Measurements from ENCODE around the gene C6orf132. TPM values are rescaled to one million over a fixed set of nuclear protein-coding genes. Genes with fewer than 3 reads are reported as not detected.
A peak's percentile ranks its signal among the peaks of the same experiment; 100 is the strongest.

C6orf132 gene, protein sequence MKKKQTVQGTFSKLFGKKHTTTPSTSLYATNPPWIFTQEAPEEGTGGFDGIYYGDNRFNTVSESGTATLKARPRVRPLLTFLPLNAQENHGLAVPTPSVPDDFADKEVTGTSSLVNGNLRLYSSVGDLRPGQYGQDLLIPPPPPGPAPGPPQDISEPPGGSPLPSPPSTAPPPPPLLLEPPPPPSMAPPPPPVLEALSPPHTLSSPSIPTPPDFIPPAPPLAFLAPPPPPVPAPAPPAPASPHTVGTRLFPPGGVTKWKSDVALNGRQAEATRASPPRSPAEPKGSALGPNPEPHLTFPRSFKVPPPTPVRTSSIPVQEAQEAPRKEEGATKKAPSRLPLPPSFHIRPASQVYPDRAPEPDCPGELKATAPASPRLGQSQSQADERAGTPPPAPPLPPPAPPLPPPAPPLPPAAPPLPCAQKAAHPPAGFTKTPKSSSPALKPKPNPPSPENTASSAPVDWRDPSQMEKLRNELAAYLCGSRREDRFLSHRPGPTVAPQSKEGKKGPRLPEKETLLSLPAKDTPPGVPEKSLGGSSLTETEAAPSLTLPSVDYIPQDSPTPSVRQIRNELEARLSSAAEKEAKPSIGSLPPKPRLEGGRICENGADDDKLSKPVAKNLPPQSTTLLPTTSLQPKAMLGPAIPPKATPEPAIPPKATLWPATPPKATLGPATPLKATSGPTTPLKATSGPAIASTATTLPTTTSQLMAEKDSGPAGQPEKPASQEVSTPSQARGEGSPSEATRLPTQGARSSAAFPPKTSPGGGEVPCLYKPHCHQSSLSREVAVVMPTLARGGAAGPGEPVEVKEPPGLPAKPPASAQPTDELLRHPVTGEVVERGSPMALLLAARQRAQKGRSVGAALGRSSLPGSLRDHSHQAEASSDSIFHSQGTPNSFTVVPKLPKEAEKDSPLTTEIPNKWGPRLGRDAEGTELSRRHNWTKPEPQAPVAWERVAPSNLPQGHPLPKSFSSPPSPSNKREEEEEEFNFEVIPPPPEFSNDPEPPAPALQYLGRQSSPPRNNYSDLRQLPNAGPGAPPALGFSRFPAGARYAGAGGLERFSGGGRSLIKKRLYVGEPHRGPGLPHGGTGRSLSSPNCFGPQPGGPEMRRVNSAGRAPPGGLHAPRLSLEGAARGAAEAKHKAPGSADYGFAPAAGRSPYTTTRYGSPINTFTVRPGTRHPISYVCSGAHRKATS
- total RNA-seq (2013; cell fraction: nucleolus; rRNA removed) = 0.06 and 0.12 TPM in 2 replicates
- not detected in 2 replicates for total RNA-seq (2014; rRNA removed)
- not detected in 2 replicates for total RNA-seq (2014; rRNA removed; fragmentation: Illumina TruSeq; extraction: Trizol)
- total RNA-seq (2021) = 0.03 and 0.05 TPM in 2 replicates
- polyA plus RNA-seq (2011; ENCODE audit: low read depth) = not detected
- not detected in 2 replicates for polyA plus RNA-seq (2011; rRNA removed)
- polyA plus RNA-seq (2011; cell fraction: cytosol; rRNA removed) = not detected in 2 replicates
- not detected in 2 replicates for polyA plus RNA-seq (2011; cell fraction: nucleus; rRNA removed)
- polyA plus RNA-seq (2012) = 0.03 TPM in 1 of 2 replicates, not detected in the other
- polyA plus RNA-seq (2014; fragmentation: Illumina TruSeq; extraction: Trizol) = not detected in 2 replicates
- not detected for polyA plus RNA-seq (2014; fragmentation: Nextera tagmentation; extraction: Ambion mirVana)
- 0.04 TPM in 1 of 2 replicates, not detected in the other for polyA plus RNA-seq (2014; rRNA removed)
- not detected for polyA plus RNA-seq (2016; fragmentation: Nextera tagmentation; extraction: Ambion mirVana)
- not detected in 2 replicates for polyA minus RNA-seq (2011; rRNA and poly(A)+ RNA removed)
- polyA minus RNA-seq (2011; cell fraction: cytosol; rRNA and poly(A)+ RNA removed) = not detected in 2 replicates
- not detected in 2 replicates for polyA minus RNA-seq (2011; cell fraction: nucleus; rRNA and poly(A)+ RNA removed)
- percentile 11 among the genes with signal in this experiment for Bru-seq, nascent RNA
- BruChase-seq, experiment 1, labeled RNA remaining after a 6-hour chase = percentile 8 among the genes with signal in this experiment
- BruChase-seq, experiment 2, labeled RNA remaining after a 2-hour chase = percentile 19 among the genes with signal in this experiment
- long read RNA-seq, experiment 1 = 0 reads
- long read RNA-seq, experiment 2 = 0 reads

DNA sequence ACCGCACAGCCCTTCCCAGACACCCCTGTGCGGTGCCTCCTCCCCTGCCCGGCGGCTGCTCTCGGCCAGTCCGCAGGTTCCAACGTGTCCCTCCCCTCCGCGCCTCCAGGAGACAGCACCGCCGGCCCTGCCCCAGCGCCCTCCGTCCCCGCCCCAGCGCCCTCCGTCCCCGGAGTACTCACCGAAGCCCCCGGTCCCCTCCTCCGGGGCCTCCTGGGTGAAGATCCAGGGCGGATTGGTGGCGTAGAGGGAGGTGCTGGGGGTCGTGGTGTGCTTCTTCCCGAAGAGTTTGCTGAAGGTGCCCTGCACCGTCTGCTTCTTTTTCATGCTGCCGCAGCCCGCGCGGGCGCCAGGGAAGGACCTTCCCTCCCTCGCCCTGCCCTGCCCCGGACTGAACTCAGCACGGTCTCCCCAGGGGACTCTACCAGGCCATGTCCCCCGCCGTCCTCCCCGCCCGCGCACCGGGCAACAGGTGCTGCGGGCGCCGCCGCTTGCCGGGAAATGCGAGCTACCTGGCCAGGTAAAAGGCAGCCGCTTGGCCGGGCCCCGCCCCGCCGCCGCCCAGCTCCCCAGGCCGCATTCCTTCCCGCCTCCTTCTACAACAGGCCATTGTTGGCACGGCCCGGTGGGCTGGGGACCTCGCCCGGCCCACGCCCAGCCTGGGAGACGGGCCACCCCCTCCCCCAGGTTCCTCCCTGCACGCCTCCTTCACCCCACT is at the start of gene C6orf132:
C6orf132 (minus strand) TSS at position 503 of the 718 bp plus-strand sequence; CDS start at position 327, 176 bp downstream.
- RAD21 ChIA-PET (ENCODE audit: unreplicated experiment) = no interaction called here
- H3K9ac ChIP-seq (ENCODE audit: control insufficient read depth, insufficient read depth, low read length) = no peak within 1 kb of the TSS
- WGBS (ENCODE audit: insufficient coverage, insufficient replicate concordance, low lambda C conversion rate, missing lambda C conversion rate) = 7% methylated on average over 32 of the region's 60 CpGs
- H3K4me3 ChIP-seq = no peak within 1 kb of the TSS
- no peaks in the 10 kb centered on the region for H3K4me1 ChIP-seq (ENCODE audit: control insufficient read depth, insufficient read depth, low read length)
- no peaks in the 10 kb centered on the region for H4K20me1 ChIP-seq (ENCODE audit: control insufficient read depth, insufficient read depth)
- no peaks in the 10 kb centered on the region for H3K79me2 ChIP-seq (ENCODE audit: control insufficient read depth, insufficient read depth, low read length)
- SMC1A ChIA-PET (ENCODE audit: uncharacterized antibody, unreplicated experiment) = no interaction called here
- peaks cover 3 to 5% of the 10 kb centered on the region in 2 experiments for H3K27me3 ChIP-seq (replicated peaks in 1 of 2; ENCODE audit: control insufficient read depth in 2 of 2, insufficient read depth in 2 of 2, low read length in 1 of 2)
- intact Hi-C loops (cut with micrococcal nuclease; ENCODE audit: unreplicated experiment) = no loop called here
- no peaks in the 10 kb centered on the region for H3K9me3 ChIP-seq (replicated peaks; ENCODE audit: control insufficient read depth, insufficient read depth, low read length)
- no peaks in the 10 kb centered on the region for H3K36me3 ChIP-seq (ENCODE audit: control insufficient read depth in 2 of 2, insufficient read depth in 2 of 2, low read length in 1 of 2)
- H3K4me2 ChIP-seq (ENCODE audit: control insufficient read depth, insufficient read depth) = no peak within 1 kb of the TSS
- ATAC-seq (no peak), FAIRE-seq (no peak), DNase-seq (ENCODE audit: low read depth, low spot score) (no peak)
- in situ Hi-C loops (cut with MboI) = no loop called here
- H3K27ac ChIP-seq (ENCODE audit: control insufficient read depth, insufficient read depth) = no peak within 1 kb of the TSS
- H2AFZ ChIP-seq (ENCODE audit: control insufficient read depth, low read depth, low read length) = no peak within 1 kb of the TSS
- CTCF ChIA-PET = no interaction called here
- no peak for TF ChIP-seq ZSCAN29 (IDR thresholded peaks at IDR 0.05)
- POLR2A ChIA-PET = no interaction called here
- no TSS peak for BruUV-seq (replicated peaks)

All from GM12878 (cell line).